Spleen (tissue), 11 donors: Measurements from ENCODE around the gene INO80D. TPM values are rescaled to one million over a fixed set of nuclear protein-coding genes. Genes with fewer than 3 reads are reported as not detected.

Experiments used
- DNase-seq: peaks from one replicate; pipeline ENCODE4 v3.0.0-alpha.2; 2020
- H3K27ac ChIP-seq, 8 donors: fragments of 200-600 bp; sonication (generic) in 7 of 8; 1 replicate in 4 of 8; 2 replicates in 4 of 8; pipeline versions ENCODE4 v1.5.0 to v1.8.0; 2016 to 2021; ENCODE audit warnings: inconsistent platforms in 4 of 8, mild to moderate bottlenecking in 4 of 8, moderate library complexity in 1 of 8
- H3K27me3 ChIP-seq, 7 donors: fragments of 200-600 bp; sonication (generic) in 6 of 7; replicated peaks in 1 of 7; 1 replicate in 4 of 7; 2 replicates in 3 of 7; pipeline versions ENCODE4 v1.5.0 to v1.8.0; 2016 to 2021; ENCODE audit warnings: inconsistent platforms in 3 of 7, mild to moderate bottlenecking in 1 of 7
- H3K36me3 ChIP-seq, 6 donors: fragments of 200-600 bp; sonication (generic) in 5 of 6; 1 replicate in 4 of 6; 2 replicates in 2 of 6; pipeline versions ENCODE4 v1.5.0 to v1.8.0; 2016 to 2021; ENCODE audit warnings: inconsistent platforms in 2 of 6
- H3K4me1 ChIP-seq, 6 donors: fragments of 200-600 bp; sonication (generic) in 5 of 6; 1 replicate in 3 of 6; 2 replicates in 3 of 6; pipeline versions ENCODE4 v1.5.0 to v1.8.0; 2016 to 2021; ENCODE audit warnings: inconsistent platforms in 3 of 6
- H3K4me3 ChIP-seq, 8 donors: fragments of 200-600 bp; sonication (generic) in 7 of 8; 1 replicate in 4 of 8; 2 replicates in 4 of 8; pipeline versions ENCODE4 v1.5.0 to v1.8.0; 2016 to 2021; ENCODE audit warnings: inconsistent platforms in 4 of 8, mild to moderate bottlenecking in 4 of 8, moderate library complexity in 2 of 8
- H3K9me3 ChIP-seq, 8 donors: fragments of 200-600 bp; sonication (generic) in 7 of 8; 1 replicate in 4 of 8; 2 replicates in 4 of 8; pipeline versions ENCODE4 v1.5.0 to v1.8.0; 2016 to 2021; ENCODE audit warnings: inconsistent platforms in 4 of 8
- POLR2A ChIP-seq, 3 donors: fragments of 450-650 bp; IDR thresholded peaks; one replicate each; pipeline ENCODE4 v1.5.1; 2017; ENCODE audit warnings: antibody characterized with exemption in 3 of 3, mild to moderate bottlenecking in 1 of 3
- POLR2AphosphoS5 ChIP-seq, 3 donors: sonication (generic); formaldehyde crosslinking; IDR thresholded peaks; one replicate each; pipeline ENCODE4 v1.5.1; 2017; ENCODE audit warnings: antibody characterized with exemption in 3 of 3
- WGBS, 5 donors: extraction: QIAGEN DNeasy Blood & Tissue Kit in 3 of 5; methylation state at CpG; one replicate each; pipeline versions ENCODE4 v1.1.5 to v1.1.7; 2013 to 2018; 5-methylcytosine and 5-hydroxymethylcytosine counted together
- intact Hi-C: fragments of 100-400 bp; cut with DNase I; formaldehyde crosslinking; loops from one replicate; pipeline ENCODE4 v1.15.0; 2023; ENCODE audit warnings: low total_unique reads
- polyA plus RNA-seq, 3 donors: library from polyadenylated mRNA; stranded (reverse); fragments of 200-250 nt; gene quantifications; one replicate each; pipeline ENCODE4 v1.2.1, GENCODE V29; 2013
- total RNA-seq, 7 donors: library from RNA; depleted of rRNA in 3 of 7; stranded (reverse); fragments of >200 nt in 3 of 7; fragmentation: NEBNext Ultra II Directional in 4 of 7; extraction: Animal tissue kit (Norgen Biotek cat#: 25700) in 4 of 7; gene quantifications; one replicate each; pipeline versions ENCODE4 v1.1.0 to v1.2.1, GENCODE V29; 2016 to 2021
- TF ChIP-seq, protein P1 (sequence below), 11 experiments: fragments of 200-600 bp in 7 of 11; fragments of 450-650 bp in 4 of 11; sonication (generic) in 4 of 11; IDR thresholded peaks in 8 of 11; conservative IDR thresholded peaks in 3 of 11; 1 replicate in 7 of 11; 2 replicates in 4 of 11; pipeline versions ENCODE4 v1.4.0 to v1.8.0; 2016 to 2021; ENCODE audit warnings: antibody characterized with exemption in 11 of 11, inconsistent platforms in 4 of 11, mild to moderate bottlenecking in 1 of 11
- donor health status: healthy with polysubstance abuse.
- donor health status: DM: no; HTN: no; CAD: no; lungs with moderate emphysema.
- donor health status: DM: no; HTN: no; CAD: no.
- donor health status: Bipolar disorder and iron deficiency.
- donor health status: healthy.
- donor health status: DM: no; HTN: no; CAD: no.
- donor health status: DM: yes; HTN: yes; CAD: no.

Gene INO80D
- total and polyA plus RNA-seq, 10 donors: 1.6 to 39.8 (median 29.1) TPM

DNA sequence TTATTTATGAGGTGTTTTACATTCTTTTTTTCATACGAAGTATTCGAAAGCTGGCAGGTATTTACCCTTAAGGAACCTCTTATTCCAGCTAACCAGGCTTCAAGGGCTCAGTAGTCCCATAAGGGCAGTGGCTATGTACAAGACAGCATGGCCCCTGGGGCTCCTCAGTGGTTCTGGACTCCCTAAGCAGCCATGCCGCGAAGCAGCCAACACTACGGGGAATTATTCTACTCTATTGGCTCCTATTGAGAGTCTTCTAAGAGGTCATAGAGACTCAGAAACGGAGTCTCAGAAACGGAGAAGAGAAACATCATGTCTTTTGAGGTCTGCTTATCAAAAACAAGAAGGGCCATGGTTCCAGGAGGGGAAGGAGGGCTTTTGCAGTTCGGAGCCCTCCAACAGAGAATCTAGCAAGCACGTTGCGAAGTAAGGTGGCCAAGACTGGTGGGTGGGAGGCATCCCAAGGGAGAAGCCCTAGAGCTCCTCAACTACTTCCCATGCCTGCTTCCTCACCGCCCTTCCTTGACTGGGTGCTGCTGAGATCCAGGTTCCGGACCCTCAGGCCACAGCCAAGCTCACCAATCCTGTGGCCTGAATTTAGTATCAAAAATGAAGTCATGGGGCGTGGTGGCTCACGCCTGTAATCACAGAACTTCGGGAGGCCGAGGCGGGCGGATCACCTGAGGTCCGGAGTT, 109.7 kb downstream of the INO80D start:
- 92 to 97% (median 94%) methylated on average over 19 of the region's 19 CpGs for WGBS, 5 donors
- H3K27me3 ChIP-seq: peaks cover 0 to 12% (median 0%) of the 10 kb centered on the region in 7 donors

DNA sequence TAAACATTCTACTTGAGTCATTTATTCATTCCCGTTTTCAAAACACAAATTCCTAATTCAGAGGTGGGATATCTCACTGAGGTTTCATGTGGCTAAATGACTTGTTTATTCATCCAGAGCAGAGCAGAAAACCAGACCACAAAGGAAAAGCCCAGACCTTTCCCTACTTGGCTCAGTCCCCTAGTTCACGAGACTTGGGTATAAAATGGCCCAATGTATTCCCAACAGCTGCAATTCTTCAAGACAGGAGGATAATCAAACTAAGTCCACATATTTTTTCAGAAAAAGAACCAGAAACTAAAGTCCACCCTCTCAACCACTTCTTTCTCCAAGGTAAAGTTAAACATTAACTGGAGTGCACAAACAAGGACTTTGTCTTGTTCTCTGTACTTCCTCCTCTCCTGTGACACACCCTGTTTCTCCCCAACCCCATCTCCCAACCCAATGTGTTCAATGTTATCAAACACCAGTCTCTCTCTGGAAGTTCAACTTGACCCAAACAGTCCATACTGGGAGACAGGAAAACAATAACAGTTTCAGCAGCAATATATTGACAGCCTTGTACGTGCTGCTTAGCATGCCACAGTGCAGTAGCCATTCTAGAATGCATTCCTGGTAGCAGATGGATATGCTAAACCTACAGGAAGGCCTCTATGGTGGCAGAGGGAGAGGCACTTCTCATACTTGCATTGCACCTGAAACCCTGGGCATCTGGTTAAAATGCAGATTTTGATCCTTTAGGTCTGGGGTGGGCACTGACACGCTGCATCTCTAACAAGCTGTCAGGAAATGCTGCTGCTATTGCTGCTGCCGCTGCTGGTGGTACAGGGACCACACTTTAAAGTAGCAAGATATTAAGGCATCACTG, 110.7 kb downstream of the INO80D start:
- intact Hi-C loops: no loop called here
- no peaks in the 10 kb centered on the region for H3K36me3 ChIP-seq
- H3K4me1 ChIP-seq: no peaks in the 10 kb centered on the region
- H3K4me3 ChIP-seq: no peak overlapping the region
- no peak for DNase-seq
- TF ChIP-seq, protein P1, sequence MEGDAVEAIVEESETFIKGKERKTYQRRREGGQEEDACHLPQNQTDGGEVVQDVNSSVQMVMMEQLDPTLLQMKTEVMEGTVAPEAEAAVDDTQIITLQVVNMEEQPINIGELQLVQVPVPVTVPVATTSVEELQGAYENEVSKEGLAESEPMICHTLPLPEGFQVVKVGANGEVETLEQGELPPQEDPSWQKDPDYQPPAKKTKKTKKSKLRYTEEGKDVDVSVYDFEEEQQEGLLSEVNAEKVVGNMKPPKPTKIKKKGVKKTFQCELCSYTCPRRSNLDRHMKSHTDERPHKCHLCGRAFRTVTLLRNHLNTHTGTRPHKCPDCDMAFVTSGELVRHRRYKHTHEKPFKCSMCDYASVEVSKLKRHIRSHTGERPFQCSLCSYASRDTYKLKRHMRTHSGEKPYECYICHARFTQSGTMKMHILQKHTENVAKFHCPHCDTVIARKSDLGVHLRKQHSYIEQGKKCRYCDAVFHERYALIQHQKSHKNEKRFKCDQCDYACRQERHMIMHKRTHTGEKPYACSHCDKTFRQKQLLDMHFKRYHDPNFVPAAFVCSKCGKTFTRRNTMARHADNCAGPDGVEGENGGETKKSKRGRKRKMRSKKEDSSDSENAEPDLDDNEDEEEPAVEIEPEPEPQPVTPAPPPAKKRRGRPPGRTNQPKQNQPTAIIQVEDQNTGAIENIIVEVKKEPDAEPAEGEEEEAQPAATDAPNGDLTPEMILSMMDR (IDR thresholded peaks at IDR 0.05 in 8 of 11, conservative IDR thresholded peaks at IDR 0.05 in 3 of 11): no peak
- 64 to 83% (median 69%) methylated on average over 5 of the region's 5 CpGs for WGBS, 5 donors
- H3K27me3 ChIP-seq: peaks cover 0 to 15% (median 0%) of the 10 kb centered on the region in 7 donors
- H3K27ac ChIP-seq: no peak overlapping the region
- H3K9me3 ChIP-seq: peaks cover 0 to 15% (median 0%) of the 10 kb centered on the region in 8 donors

More for the DNA sequence above, 109.7 kb downstream of the INO80D start:
- TF ChIP-seq POLR2A (IDR thresholded peaks at IDR 0.05): no peak
- TF ChIP-seq, protein P1 (IDR thresholded peaks at IDR 0.05 in 8 of 11, conservative IDR thresholded peaks at IDR 0.05 in 3 of 11): no peak
- TF ChIP-seq POLR2AphosphoS5 (IDR thresholded peaks at IDR 0.05): no peak
- Histone ChIP-seq H3K27ac (no peak overlapping the region), H3K4me1 (no peaks in the 10 kb centered on the region), H3K36me3 (no peaks in the 10 kb centered on the region), H3K4me3 (no peak overlapping the region), H3K9me3 (peaks cover 0 to 15% (median 0%) of the 10 kb centered on the region in 8 donors)
- no peak for DNase-seq
- intact Hi-C loops: no loop called here

DNA sequence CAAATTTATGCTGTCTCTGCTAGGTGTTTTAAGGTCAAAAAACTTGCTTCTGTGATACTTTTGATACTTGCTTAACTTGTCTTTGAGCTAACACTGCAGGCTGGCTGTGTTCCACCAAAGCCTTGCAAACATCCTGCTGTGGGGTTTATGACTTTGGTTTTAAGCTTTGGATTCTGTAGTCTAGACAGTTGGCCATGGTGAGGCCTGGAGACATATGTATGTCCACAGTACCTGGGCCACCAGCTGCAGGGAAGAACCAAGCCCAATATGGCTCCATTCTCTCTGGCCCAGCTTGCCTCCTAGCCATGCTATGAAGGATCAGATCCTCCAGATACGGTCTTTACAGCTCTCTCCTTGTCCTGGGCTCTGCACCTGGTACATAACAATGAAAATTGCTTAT, 113.9 kb downstream of the INO80D start:
- WGBS, 5 donors: 82 to 95% (median 86%) methylated on average over 1 of the region's 1 CpG
- Histone ChIP-seq H3K4me3 (no peak overlapping the region), H3K27me3 (peaks cover 0 to 18% (median 0%) of the 10 kb centered on the region in 7 donors), H3K4me1 (peaks cover 0 to 8% (median 0%) of the 10 kb centered on the region in 6 donors), H3K36me3 (no peaks in the 10 kb centered on the region), H3K27ac (no peak overlapping the region), H3K9me3 (peaks cover 0 to under 1% (median 0%) of the 10 kb centered on the region in 8 donors)
- intact Hi-C loops: no loop called here
- DNase-seq: no peak
- TF ChIP-seq, protein P1 (IDR thresholded peaks at IDR 0.05 in 8 of 11, conservative IDR thresholded peaks at IDR 0.05 in 3 of 11): no peak
- TF ChIP-seq POLR2AphosphoS5 (IDR thresholded peaks at IDR 0.05): no peak
- no peak for TF ChIP-seq POLR2A (IDR thresholded peaks at IDR 0.05)

DNA sequence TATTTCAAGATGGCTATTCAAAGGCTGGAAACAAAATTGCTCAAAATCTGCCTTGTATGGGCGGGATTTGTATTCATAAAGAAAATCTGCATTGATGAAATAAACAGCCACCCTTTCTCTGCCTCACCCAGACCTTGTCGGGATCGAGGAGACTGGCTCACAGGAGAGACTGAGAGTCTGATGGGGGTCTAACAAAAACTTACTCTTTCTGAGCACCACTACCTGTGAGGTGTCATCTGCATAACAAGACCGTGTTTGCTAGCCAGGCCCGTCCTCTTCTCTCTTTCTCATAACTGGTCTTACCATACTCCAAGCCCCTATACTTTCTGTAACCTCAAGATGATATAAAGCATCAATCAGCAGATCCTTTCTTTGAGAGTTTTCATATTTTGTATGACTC, 115.6 kb downstream of the INO80D start:
- Histone ChIP-seq H3K36me3 (no peaks in the 10 kb centered on the region), H3K9me3 (no peaks in the 10 kb centered on the region), H3K4me1 (peaks cover 0 to 10% (median 0%) of the 10 kb centered on the region in 6 donors), H3K27ac (no peak overlapping the region), H3K27me3 (peaks cover 0 to 23% (median 0%) of the 10 kb centered on the region in 7 donors), H3K4me3 (no peak overlapping the region)
- DNase-seq: no peak
- WGBS, 5 donors: 64 to 83% (median 68%) methylated on average over 5 of the region's 5 CpGs
- TF ChIP-seq POLR2AphosphoS5 (IDR thresholded peaks at IDR 0.05) (no peak), POLR2A (IDR thresholded peaks at IDR 0.05) (no peak)
- TF ChIP-seq, protein P1 (IDR thresholded peaks at IDR 0.05 in 8 of 11, conservative IDR thresholded peaks at IDR 0.05 in 3 of 11): no peak
- intact Hi-C loops: no loop called here
